Activated T-helper 2 cell treated with anti-CD3 and anti-CD28 coated beads, Interferon-gamma antibody, Interleukin-2, Interleukin-4, amounts not matched to agents 10 μg/mL and 5 μg/mL and 100 μg/mL, durations not matched to agents 14 hours and 24 hours and 36 hours (primary cell): ENCODE results near the gene ENOX1. TPM values are rescaled to one million over a fixed set of nuclear protein-coding genes. Genes with fewer than 3 reads are reported as not detected.

ENCODE experiments used
- DNase-seq: peaks from one replicate; pipeline ENCODE4 v3.0.0; 2021; ENCODE audit warnings: low spot score
- H3K27ac Mint-ChIP-seq: one replicate; pipeline ENCODE4 v1.8.0; 2021; ENCODE audit warnings: mixed read lengths
- H3K27me3 Mint-ChIP-seq: one replicate; pipeline ENCODE4 v1.8.0; 2021; ENCODE audit warnings: low read depth, mixed read lengths
- H3K36me3 Mint-ChIP-seq: one replicate; pipeline ENCODE4 v1.8.0; 2021; ENCODE audit warnings: low read depth, mixed read lengths
- H3K4me1 Mint-ChIP-seq: one replicate; pipeline ENCODE4 v1.8.0; 2021; ENCODE audit warnings: low read depth, mixed read lengths
- H3K4me3 Mint-ChIP-seq: one replicate; pipeline ENCODE4 v1.8.0; 2021; ENCODE audit warnings: low read depth, mild to moderate bottlenecking, moderate library complexity, mixed read lengths
- H3K9me3 Mint-ChIP-seq: one replicate; pipeline ENCODE4 v1.8.0; 2021; ENCODE audit warnings: mixed read lengths
- intact Hi-C: fragments of 100-400 bp; cut with micrococcal nuclease; formaldehyde crosslinking; loops from one replicate; pipeline ENCODE4 v1.15.1; 2023
- total RNA-seq: library from RNA; stranded (reverse); gene quantifications from 2 replicates; pipeline ENCODE4 v1.2.3, GENCODE V29; 2022

Gene ENOX1
- total RNA-seq, 1 donor from 2014 or later, result 0.18 TPM

- Mint-ChIP-seq H3K27ac (no peak overlapping the region), H3K36me3 (no peaks in the 10 kb centered on the region), H3K9me3 (no peaks in the 10 kb centered on the region), H3K4me1 (no peaks in the 10 kb centered on the region), H3K4me3 (no peak overlapping the region), H3K27me3 (peaks cover 4% of the 10 kb centered on the region)
- intact Hi-C loops, result no loop called here
- DNase-seq, result no peak
These were observed 111.2 kb downstream of the ENOX1 start for GRCh38 chr13:43675577-43675976.

- H3K4me3 Mint-ChIP-seq, result no peak overlapping the region
These were observed 116.8 kb downstream of the ENOX1 start for GRCh38 chr13:43669964-43670363.

GRCh38 chr13:43669101-43669500 is 117.7 kb downstream of the ENOX1 start:
- Mint-ChIP-seq H3K9me3 (no peaks in the 10 kb centered on the region), H3K4me1 (peaks cover 3% of the 10 kb centered on the region), H3K36me3 (no peaks in the 10 kb centered on the region), H3K4me3 (no peak overlapping the region), H3K27me3 (peaks cover 5% of the 10 kb centered on the region), H3K27ac (no peak overlapping the region)
- intact Hi-C loops, result no loop called here
- no peak for DNase-seq

More at GRCh38 chr13:43669964-43670363, 116.8 kb downstream of the ENOX1 start:
- H3K36me3 Mint-ChIP-seq, result no peaks in the 10 kb centered on the region
- no peaks in the 10 kb centered on the region for H3K9me3 Mint-ChIP-seq
- intact Hi-C loops, result no loop called here
- H3K27ac Mint-ChIP-seq, result no peak overlapping the region
- DNase-seq, result no peak
- H3K27me3 Mint-ChIP-seq, result peaks cover 5% of the 10 kb centered on the region
- no peaks in the 10 kb centered on the region for H3K4me1 Mint-ChIP-seq

DNA sequence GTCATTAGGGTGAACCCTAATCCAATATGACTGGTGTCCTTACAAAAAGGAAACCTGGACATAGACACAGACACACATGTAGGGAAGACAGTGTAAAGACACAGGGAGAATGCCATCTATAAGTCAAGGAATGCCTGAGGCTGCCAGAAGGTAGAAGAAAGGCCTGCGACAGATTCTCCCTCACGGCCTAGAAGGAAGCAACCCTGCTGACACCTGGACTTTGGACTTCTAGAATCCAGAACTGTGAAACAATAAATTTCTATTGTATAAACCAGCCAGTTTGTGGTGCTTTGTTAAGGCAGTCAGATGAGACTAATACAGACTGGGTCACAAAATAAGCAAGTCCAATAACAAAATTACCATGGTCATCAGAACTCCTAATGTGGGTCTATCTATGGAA is 120.4 kb downstream of the ENOX1 start:
- Mint-ChIP-seq H3K4me1 (peaks cover 3% of the 10 kb centered on the region), H3K9me3 (no peaks in the 10 kb centered on the region), H3K36me3 (no peaks in the 10 kb centered on the region), H3K4me3 (no peak overlapping the region), H3K27ac (no peak overlapping the region), H3K27me3 (peaks cover 8% of the 10 kb centered on the region)
- no peak for DNase-seq
- intact Hi-C loops, result no loop called here

DNA sequence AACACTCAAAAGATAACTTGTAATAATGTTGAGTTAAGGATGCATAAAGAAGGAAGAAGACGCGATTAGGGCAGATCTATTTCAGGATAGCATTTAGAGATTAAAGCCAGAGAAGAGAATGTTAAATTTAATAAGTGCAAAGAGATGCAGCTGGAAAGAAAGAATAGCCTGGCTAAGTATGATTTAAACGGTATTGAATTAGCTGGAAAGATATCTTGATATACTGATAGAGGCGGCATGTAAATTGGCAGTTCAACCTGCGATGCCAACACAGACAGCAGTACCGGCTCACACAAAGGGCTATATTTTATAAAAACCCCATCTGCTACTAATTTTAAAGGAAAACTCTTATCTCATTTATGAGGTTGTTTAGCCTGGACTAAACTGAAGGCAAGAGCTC is 121.4 kb downstream of the ENOX1 start:
- intact Hi-C loops, result no loop called here
- no peak for DNase-seq
- Mint-ChIP-seq H3K9me3 (no peaks in the 10 kb centered on the region), H3K27me3 (peaks cover 5% of the 10 kb centered on the region), H3K4me3 (no peak overlapping the region), H3K4me1 (peaks cover 3% of the 10 kb centered on the region), H3K36me3 (no peaks in the 10 kb centered on the region), H3K27ac (no peak overlapping the region)

DNA sequence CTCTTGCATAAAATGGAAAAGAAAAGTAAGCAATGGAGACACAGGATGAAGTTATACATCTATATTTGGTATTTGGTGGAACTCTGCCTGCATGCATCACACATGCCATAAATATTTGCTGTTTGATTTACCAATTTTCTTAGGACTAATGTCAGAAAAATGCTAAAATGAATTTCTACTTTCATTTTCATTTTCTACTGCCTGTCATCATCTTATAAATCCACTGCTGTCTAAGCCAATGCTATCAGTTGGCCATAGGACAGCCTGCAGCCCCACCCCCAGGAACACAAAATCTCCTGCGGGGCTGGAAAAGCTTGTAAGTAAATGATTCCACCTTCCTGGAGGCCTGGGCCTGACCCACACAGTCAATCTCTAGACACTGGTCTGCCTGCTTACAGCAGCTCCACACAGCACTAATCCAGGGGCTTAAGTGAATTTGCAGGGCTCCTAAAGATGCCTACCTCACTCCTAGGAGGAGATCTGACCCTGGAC is 122.0 kb downstream of the ENOX1 start:
- no peak for DNase-seq
- Mint-ChIP-seq H3K4me1 (peaks cover 3% of the 10 kb centered on the region), H3K27ac (no peak overlapping the region), H3K27me3 (peaks cover 6% of the 10 kb centered on the region), H3K4me3 (no peak overlapping the region), H3K9me3 (no peaks in the 10 kb centered on the region), H3K36me3 (no peaks in the 10 kb centered on the region)
- intact Hi-C loops, result no loop called here

- H3K9me3 Mint-ChIP-seq, result no peaks in the 10 kb centered on the region
- no peak for DNase-seq
- no peaks in the 10 kb centered on the region for H3K36me3 Mint-ChIP-seq
- H3K4me1 Mint-ChIP-seq, result peaks cover 3% of the 10 kb centered on the region
- intact Hi-C loops, result no loop called here
- H3K27me3 Mint-ChIP-seq, result peaks cover 6% of the 10 kb centered on the region
- no peak overlapping the region for H3K4me3 Mint-ChIP-seq
- no peak overlapping the region for H3K27ac Mint-ChIP-seq
These were observed 123.2 kb downstream of the ENOX1 start for GRCh38 chr13:43663474-43664090.

GRCh38 chr13:43662976-43663375 is 123.8 kb downstream of the ENOX1 start:
- Mint-ChIP-seq H3K4me1 (peaks cover 3% of the 10 kb centered on the region), H3K9me3 (no peaks in the 10 kb centered on the region)
- intact Hi-C loops, result no loop called here

DNA sequence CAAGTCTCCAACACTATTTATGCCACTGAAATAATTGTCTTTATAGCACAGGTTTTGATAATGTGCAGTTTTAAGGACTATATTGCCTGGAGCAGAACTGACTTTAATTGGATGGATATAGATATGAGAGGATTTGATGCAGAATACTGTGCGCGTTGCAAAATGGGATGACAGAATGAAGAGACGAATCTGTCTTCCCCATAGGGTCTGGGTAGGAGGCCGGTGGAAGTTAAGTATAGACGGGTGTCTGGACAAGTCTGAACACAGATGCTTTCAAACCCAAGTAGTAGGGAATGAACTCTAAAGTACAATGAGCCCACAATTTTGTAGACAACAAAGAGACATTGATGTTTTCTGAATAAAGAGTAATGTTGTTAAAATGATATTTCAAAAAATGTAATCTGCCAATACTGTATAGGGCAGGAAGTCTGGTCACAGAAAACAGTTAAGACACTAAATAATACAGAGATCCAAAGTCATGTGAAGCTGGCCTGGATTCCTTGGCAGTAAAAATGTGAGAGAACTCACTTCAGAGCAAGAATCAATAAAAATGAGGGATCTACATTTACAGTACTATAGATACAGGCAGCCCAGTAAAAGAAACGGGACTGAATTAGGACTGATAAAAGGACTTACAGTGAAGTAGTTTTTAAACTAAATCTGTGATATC is 125.5 kb downstream of the ENOX1 start:
- no peaks in the 10 kb centered on the region for H3K9me3 Mint-ChIP-seq
- H3K4me1 Mint-ChIP-seq, result peaks cover 3% of the 10 kb centered on the region
- no peaks in the 10 kb centered on the region for H3K36me3 Mint-ChIP-seq
- H3K27ac Mint-ChIP-seq, result no peak overlapping the region
- DNase-seq, result no peak
- intact Hi-C loops, result no loop called here
- no peak overlapping the region for H3K4me3 Mint-ChIP-seq
- peaks cover 11% of the 10 kb centered on the region for H3K27me3 Mint-ChIP-seq

More at GRCh38 chr13:43662976-43663375, 123.8 kb downstream of the ENOX1 start:
- no peak for DNase-seq
- Mint-ChIP-seq H3K27ac (no peak overlapping the region), H3K36me3 (no peaks in the 10 kb centered on the region), H3K4me3 (no peak overlapping the region), H3K27me3 (peaks cover 11% of the 10 kb centered on the region)

DNA sequence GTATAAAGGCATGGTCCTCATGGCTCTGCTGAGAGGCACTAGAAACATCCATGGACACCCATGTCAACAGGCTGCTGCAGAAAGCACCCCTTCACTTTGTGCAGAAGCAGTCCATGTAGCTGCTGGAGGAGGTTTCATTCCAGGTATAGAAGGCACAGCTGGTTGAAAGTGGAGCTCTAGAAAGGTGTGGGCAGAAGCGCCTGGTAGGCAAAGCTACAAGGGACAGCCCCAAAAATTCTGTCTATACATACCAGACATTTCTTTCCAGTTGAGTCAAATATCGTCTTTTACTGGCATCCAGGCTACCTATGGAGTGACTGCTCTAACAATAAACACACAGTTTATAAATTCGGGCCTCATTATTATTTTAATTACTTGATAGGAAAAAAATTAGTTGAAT is 129.3 kb downstream of the ENOX1 start:
- intact Hi-C loops, result no loop called here
- DNase-seq, result no peak
- no peaks in the 10 kb centered on the region for H3K36me3 Mint-ChIP-seq
- H3K4me3 Mint-ChIP-seq, result no peak overlapping the region
- no peaks in the 10 kb centered on the region for H3K9me3 Mint-ChIP-seq
- H3K27ac Mint-ChIP-seq, result no peak overlapping the region
- H3K4me1 Mint-ChIP-seq, result no peaks in the 10 kb centered on the region
- peaks cover 10% of the 10 kb centered on the region for H3K27me3 Mint-ChIP-seq

GRCh38 chr13:43653980-43654379 is 132.8 kb downstream of the ENOX1 start:
- no peak overlapping the region for H3K27ac Mint-ChIP-seq
- peaks cover 5% of the 10 kb centered on the region for H3K27me3 Mint-ChIP-seq
- no peaks in the 10 kb centered on the region for H3K9me3 Mint-ChIP-seq
- DNase-seq, result no peak
- no peaks in the 10 kb centered on the region for H3K36me3 Mint-ChIP-seq
- no peak overlapping the region for H3K4me3 Mint-ChIP-seq
- intact Hi-C loops, result no loop called here
- H3K4me1 Mint-ChIP-seq, result no peaks in the 10 kb centered on the region

DNA sequence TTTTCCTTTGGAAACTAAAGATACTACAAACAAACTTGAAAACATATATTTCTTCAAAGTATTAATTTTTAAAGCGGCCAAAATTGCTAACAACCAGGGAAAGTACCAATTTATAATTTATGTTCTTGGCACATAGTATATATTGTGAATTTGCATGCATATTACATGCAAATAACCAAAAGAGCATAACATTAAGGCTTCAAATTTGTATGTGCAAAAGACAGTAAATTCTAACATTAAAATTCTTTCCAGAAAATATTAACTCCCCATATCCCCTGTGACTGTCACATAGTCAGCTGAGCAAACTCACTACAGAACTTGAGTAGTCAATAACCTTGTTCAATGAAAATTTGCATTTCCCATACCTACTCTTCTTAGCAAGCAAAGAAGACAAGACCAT is 133.4 kb downstream of the ENOX1 start:
- Mint-ChIP-seq H3K27me3 (peaks cover 3% of the 10 kb centered on the region), H3K27ac (no peak overlapping the region), H3K9me3 (no peaks in the 10 kb centered on the region), H3K4me3 (no peak overlapping the region), H3K4me1 (no peaks in the 10 kb centered on the region), H3K36me3 (no peaks in the 10 kb centered on the region)
- intact Hi-C loops, result no loop called here
- no peak for DNase-seq

- Mint-ChIP-seq H3K27me3 (peaks cover 2% of the 10 kb centered on the region), H3K27ac (no peak overlapping the region), H3K4me3 (no peak overlapping the region), H3K36me3 (no peaks in the 10 kb centered on the region), H3K9me3 (no peaks in the 10 kb centered on the region), H3K4me1 (no peaks in the 10 kb centered on the region)
- intact Hi-C loops, result no loop called here
- no peak for DNase-seq
These were observed 134.0 kb downstream of the ENOX1 start for GRCh38 chr13:43652760-43653159.
